Neuron (in vitro differentiated cells): ENCODE measurements around the gene GMPS.
"Not testable (repeated sequence)": the region's sequence is repeated elsewhere in the genome, so short reads cannot be mapped to it uniquely, and the experiment has no call there.

Experiments used
- H2AFZ ChIP-seq: one replicate; pipeline ENCODE4 v1.6.1; 2013; ENCODE audit warnings: low read depth, mild to moderate bottlenecking, inconsistent platforms, low read length, moderate library complexity
- H3K27me3 ChIP-seq: one replicate; pipeline ENCODE4 v1.6.1; 2013; ENCODE audit warnings: low read length; ENCODE audit not compliant: insufficient read depth
- H3K36me3 ChIP-seq: one replicate; pipeline ENCODE4 v1.6.1; 2013; ENCODE audit warnings: low read length; ENCODE audit not compliant: insufficient read depth
- H3K4me1 ChIP-seq: one replicate; pipeline ENCODE4 v1.6.1; 2013; ENCODE audit warnings: low read length; ENCODE audit not compliant: insufficient read depth
- H3K4me3 ChIP-seq: 2 replicates; pipeline ENCODE4 v1.5.1; 2013; ENCODE audit warnings: mild to moderate bottlenecking, low read length, moderate library complexity
- H3K9me3 ChIP-seq: one replicate; pipeline ENCODE4 v1.6.1; 2013; ENCODE audit warnings: low read length

Gene GMPS

DNA sequence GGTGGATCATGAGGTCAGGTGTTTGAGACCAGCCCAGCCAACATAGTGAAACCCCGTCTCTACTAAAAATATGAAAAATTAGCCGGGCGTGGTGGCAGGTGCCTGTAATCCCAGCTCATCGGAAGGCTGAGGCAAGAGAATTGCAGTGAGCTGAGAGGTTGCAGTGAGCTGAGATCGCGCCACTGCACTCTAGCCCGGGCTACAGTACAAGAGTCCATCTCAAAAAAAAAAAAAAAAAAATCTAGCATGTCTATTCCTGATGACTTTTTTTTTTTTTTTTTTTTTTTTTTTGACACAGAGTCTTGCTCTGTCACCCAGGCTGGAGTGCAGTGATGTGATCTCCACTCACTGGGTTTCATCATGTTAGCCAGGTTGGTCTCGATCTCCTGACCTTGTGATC, 15.9 kb downstream of the GMPS start:
- not testable (repeated sequence) for H3K9me3 ChIP-seq, H3K27me3 ChIP-seq, H3K36me3 ChIP-seq, H2AFZ ChIP-seq, H3K4me3 ChIP-seq
- peaks cover 13% of the 10 kb centered on the region for H3K4me1 ChIP-seq

DNA sequence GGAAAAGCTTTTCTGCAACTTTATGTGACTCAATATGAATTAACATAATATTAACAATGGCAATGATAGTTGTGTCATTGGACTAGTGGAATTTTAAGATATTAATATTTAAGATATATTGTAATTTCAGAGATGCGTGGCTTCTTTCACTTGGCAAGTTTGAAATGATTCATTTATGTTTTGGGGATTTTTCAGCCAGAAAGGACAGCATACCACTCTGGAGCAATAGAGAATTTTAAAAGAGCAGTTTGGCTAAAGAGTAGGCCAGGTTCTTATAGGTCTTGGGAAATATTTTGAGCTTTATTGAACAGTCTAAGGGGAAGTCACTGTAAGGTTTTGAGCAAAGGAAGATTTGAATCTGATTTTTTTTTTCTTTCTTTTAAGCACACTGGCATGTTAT, 16.5 kb downstream of the GMPS start:
- no peak overlapping the region for H2AFZ ChIP-seq
- H3K4me1 ChIP-seq, result peaks cover 13% of the 10 kb centered on the region
- no peaks in the 10 kb centered on the region for H3K36me3 ChIP-seq
- H3K4me3 ChIP-seq, result no peak overlapping the region
- no peaks in the 10 kb centered on the region for H3K9me3 ChIP-seq
- no peaks in the 10 kb centered on the region for H3K27me3 ChIP-seq

DNA sequence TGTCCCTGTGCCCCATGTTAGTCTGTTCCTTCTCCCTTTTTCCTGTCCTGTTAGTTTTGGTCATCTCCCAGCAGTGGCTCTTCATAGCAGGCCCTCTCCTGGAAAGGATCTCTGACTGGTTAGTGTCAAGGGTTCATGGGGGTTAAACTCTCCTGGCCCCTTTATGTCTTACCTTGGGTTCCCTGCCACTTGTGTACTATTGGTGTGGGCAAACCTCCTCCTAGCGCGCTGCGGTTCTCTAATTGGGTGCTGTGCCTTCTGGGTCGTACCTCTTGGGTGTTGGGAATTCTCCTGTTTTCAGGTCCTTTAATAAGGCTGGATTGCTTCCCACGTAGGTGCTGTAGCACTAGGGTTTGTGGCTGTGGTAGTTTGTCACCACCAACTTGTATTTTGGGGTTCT, 18.8 kb downstream of the GMPS start:
- Histone ChIP-seq H2AFZ (no peak overlapping the region), H3K27me3 (no peaks in the 10 kb centered on the region), H3K9me3 (no peaks in the 10 kb centered on the region), H3K4me3 (no peak overlapping the region), H3K36me3 (peaks cover 15% of the 10 kb centered on the region), H3K4me1 (peaks cover 13% of the 10 kb centered on the region)

DNA sequence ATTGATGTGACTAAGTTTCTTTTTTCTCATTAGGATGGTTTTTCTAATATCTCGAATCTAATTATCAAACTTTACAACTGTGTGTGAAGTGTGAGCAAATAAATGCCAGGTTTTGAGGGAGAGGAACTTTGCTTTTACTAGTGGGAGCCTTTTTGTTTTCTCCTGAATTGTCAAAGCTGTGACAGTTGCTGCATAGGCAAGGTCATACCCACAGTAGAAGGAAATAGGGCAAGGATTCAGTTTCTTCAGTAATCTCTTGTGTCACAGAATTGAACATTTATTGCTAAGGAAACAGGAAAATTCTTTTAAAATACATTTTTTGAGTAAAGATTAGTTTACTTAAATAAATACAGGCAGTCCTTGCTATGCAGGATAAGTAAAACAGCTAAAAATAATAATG, 19.5 kb downstream of the GMPS start:
- H3K4me3 ChIP-seq, result no peak overlapping the region
- no peaks in the 10 kb centered on the region for H3K9me3 ChIP-seq
- peaks cover 13% of the 10 kb centered on the region for H3K4me1 ChIP-seq
- H3K27me3 ChIP-seq, result no peaks in the 10 kb centered on the region
- H2AFZ ChIP-seq, result no peak overlapping the region
- peaks cover 21% of the 10 kb centered on the region for H3K36me3 ChIP-seq

DNA sequence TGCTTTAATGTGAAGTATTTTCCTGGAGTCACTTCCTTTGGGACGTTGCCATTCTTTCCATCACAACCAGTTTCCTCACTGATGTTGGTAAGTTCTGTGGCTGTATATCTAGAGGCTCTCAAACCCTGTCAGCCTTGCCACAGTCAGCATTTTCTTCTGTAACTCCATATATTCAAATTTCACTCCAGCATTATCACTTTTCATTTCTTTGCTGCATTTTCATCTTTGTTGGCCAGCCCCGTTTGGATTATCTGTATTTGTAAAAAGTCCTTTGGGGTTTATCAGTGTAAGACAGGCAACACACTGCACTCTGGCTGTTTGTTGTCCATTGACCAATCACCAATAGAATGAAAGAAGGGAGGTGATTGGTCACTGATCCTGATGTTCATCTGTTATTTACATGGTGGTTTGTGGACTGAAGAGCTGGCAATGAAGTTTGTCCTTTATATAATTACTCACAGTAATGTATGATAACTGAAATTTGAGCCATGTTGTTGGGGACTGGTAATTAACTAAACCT, 20.3 kb downstream of the GMPS start:
- Histone ChIP-seq H3K27me3 (no peaks in the 10 kb centered on the region), H3K4me3 (no peak overlapping the region), H2AFZ (no peak overlapping the region), H3K9me3 (no peaks in the 10 kb centered on the region), H3K36me3 (peaks cover 29% of the 10 kb centered on the region), H3K4me1 (peaks cover 13% of the 10 kb centered on the region)

DNA sequence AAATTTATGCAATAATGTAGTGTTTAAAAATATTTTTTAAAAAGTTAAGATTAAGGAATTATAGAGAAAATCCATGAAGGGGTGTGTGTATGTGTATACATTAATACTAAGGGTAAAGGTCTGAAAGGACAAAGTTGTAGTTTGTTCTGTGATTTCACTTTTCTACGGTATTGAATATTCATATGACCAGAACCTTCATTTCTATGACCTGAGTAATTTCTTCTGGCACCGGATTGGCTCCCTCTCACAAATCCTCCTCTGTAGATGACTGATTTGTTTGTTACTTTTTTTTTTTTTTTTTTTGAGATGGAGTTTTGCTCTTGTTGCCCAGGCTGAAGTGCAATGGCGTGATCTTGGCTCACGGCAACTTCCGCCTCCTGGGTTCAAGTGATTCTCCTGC, 20.9 kb downstream of the GMPS start:
- Histone ChIP-seq H3K36me3 (peaks cover 32% of the 10 kb centered on the region), H3K27me3 (no peaks in the 10 kb centered on the region), H3K4me3 (no peak overlapping the region), H3K9me3 (no peaks in the 10 kb centered on the region), H2AFZ (no peak overlapping the region), H3K4me1 (peaks cover 13% of the 10 kb centered on the region)

DNA sequence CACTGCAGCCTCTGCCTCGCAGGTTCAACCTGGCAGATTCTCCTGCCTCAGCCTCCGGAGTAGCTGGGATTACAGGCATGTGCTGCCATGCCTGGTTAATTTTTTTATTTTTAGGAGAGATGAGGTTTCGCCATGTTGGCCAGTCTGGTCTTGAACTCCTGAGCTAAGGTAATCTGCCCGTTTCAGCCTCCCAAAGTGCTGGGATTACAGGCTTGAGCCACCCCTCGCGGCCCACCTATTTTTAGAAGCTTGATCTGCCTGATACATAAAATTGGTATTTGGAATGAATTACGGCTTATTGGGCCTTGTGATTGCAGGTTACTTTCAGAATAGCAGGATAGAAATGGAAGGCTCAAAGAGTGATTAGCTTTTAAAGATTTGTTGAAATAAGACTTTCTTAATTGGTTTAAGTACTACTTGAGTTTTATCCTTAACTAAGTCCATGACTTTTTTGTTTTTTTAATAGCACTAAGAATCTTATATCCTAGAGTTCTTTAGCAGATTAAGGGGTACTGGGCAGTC, 25.0 kb downstream of the GMPS start:
- no peak overlapping the region for H3K4me3 ChIP-seq
- H3K4me1 ChIP-seq, result peaks cover 2% of the 10 kb centered on the region
- H2AFZ ChIP-seq, result no peak overlapping the region
- H3K27me3 ChIP-seq, result no peaks in the 10 kb centered on the region
- no peaks in the 10 kb centered on the region for H3K9me3 ChIP-seq
- H3K36me3 ChIP-seq, result peaks cover 69% of the 10 kb centered on the region

DNA sequence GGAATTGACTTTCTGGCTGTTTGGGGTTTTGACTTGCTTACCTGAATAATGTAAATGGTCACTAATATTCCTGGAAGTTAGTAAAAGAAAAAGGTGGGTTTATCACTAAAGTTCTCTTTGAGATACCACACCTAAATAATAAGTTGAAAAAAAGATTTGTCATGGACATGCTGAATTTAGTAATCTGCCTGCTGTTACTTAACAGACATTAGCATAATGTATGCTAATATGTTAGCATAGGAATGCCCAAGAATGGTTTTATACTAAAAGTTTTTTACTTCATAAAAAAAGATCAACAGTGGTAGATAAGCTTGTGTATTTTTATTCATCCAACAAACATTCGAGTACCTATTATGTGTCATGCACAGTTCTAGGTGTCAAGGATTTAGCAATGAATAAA, 36.5 kb downstream of the GMPS start:
- H3K4me1 ChIP-seq, result no peaks in the 10 kb centered on the region
- H3K4me3 ChIP-seq, result no peak overlapping the region
- H2AFZ ChIP-seq, result no peak overlapping the region
- no peaks in the 10 kb centered on the region for H3K9me3 ChIP-seq
- H3K27me3 ChIP-seq, result no peaks in the 10 kb centered on the region
- H3K36me3 ChIP-seq, result peaks cover 74% of the 10 kb centered on the region

DNA sequence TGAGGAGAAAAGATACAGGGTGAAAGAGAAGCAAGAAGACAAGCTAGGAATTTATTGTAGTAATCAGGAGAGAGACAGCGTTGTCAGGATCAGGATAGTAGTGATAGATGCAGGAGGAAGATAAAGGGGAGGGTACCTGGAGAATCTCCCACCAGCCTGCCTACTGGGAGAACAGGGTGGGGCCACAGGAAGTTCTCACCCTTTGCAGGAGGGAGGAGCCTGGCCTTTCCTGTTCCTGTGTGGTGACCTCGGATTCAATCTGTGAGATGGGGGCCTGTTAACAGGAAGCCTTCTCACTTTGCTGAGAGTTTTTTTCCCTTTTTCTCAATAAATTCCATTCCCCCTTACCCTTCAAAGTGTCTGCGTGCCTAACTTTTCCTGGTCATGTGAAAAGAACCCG, 37.6 kb downstream of the GMPS start:
- H3K27me3 ChIP-seq, result no peaks in the 10 kb centered on the region
- H3K4me1 ChIP-seq, result no peaks in the 10 kb centered on the region
- peaks cover 79% of the 10 kb centered on the region for H3K36me3 ChIP-seq
- H3K4me3 ChIP-seq, result no peak overlapping the region
- H2AFZ ChIP-seq, result no peak overlapping the region
- no peaks in the 10 kb centered on the region for H3K9me3 ChIP-seq

DNA sequence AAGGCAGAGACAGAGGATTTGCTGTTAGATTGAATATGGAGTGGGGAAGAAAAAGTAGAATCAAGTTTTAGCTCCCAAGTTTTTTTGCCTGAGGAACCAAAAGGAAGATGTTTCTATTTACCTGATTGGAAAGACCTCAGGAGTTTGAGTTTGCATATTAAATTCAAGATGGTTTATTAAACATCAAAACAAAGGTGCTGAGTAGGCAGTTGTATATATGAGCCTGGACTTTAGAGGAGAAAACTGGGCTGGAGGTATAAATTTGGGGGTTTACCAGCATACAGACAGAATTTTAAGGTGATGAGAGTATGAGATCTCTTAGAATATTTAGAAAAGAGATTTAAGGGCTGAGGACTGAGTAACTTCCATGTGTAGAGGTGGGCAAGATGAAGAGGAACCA, 38.2 kb downstream of the GMPS start:
- H3K36me3 ChIP-seq, result peaks cover 81% of the 10 kb centered on the region
- H2AFZ ChIP-seq, result no peak overlapping the region
- no peaks in the 10 kb centered on the region for H3K4me1 ChIP-seq
- no peaks in the 10 kb centered on the region for H3K9me3 ChIP-seq
- no peaks in the 10 kb centered on the region for H3K27me3 ChIP-seq
- H3K4me3 ChIP-seq, result no peak overlapping the region

DNA sequence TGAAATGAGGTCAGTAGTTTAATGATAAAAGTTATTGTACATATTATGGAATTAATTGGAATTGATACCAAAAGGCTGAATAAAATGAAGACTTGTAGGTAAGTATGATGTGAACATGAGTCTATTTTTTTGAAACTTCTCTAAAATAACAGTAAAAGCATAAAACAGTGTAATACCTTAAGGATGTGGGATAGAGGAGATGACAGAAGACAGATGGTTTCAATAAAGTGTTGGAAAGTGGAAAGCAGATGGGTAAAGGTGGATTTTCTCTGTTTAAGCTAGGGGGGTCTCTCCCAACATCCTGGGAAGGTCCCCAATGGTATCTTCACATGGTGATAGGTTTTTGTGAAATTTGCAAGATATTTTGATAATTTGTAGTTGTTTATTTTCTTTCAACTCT, 41.6 kb downstream of the GMPS start:
- H3K36me3 ChIP-seq, result peaks cover 81% of the 10 kb centered on the region
- no peak overlapping the region for H3K4me3 ChIP-seq
- H3K27me3 ChIP-seq, result no peaks in the 10 kb centered on the region
- no peaks in the 10 kb centered on the region for H3K9me3 ChIP-seq
- H2AFZ ChIP-seq, result no peak overlapping the region
- H3K4me1 ChIP-seq, result no peaks in the 10 kb centered on the region

DNA sequence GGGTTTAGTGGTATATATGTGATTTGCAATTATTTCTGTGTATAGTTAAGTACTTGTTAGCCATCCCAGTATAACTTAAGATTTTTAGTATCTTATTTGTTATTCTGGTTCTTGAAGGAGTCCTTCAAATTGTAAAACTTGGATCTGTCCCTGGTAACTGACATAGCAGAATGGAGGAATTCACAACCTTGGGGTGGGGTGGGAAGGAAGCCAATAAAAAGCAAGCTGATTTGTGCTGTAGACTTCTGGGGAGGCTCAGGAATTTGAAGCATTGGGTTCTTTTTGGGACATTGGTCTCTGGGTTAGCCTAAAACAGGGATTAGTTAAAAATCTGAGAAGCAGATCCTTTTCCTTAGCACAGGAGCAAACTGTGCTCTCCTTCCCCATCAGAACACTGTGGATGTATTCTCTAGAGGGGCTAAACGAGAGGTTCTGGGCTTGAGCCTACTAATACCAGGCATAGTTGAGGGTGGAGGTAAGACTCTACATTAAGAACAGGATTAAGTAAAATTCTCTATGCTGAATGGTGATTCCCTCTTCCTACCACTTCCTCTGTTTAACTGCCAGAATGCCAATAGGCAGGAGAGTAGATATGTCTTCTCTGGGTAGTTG, 42.2 kb downstream of the GMPS start:
- no peaks in the 10 kb centered on the region for H3K4me1 ChIP-seq
- no peaks in the 10 kb centered on the region for H3K9me3 ChIP-seq
- no peak overlapping the region for H2AFZ ChIP-seq
- H3K27me3 ChIP-seq, result no peaks in the 10 kb centered on the region
- H3K4me3 ChIP-seq, result no peak overlapping the region
- H3K36me3 ChIP-seq, result peaks cover 80% of the 10 kb centered on the region

DNA sequence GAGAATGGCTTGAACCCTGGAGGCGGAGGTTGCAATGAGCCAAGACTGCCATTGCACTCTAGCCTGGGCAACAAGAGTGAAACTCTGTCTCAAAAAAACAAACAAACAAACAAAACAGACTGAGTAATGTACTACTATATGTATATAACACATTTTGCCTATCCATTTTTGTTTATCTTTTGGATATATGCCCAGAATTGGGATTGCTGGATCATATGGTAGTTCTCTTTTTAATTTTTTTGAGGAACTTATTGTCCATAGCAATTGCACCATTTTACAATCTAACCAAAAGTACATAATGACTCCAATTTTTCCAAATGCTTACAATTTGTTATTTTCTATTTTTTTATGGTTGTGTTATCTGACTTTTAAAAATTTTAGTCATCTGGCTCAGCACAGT, 47.3 kb downstream of the GMPS start:
- H3K4me3 ChIP-seq, result no peak overlapping the region
- no peaks in the 10 kb centered on the region for H3K27me3 ChIP-seq
- peaks cover 68% of the 10 kb centered on the region for H3K36me3 ChIP-seq
- H3K4me1 ChIP-seq, result no peaks in the 10 kb centered on the region
- no peak overlapping the region for H2AFZ ChIP-seq
- H3K9me3 ChIP-seq, result no peaks in the 10 kb centered on the region

DNA sequence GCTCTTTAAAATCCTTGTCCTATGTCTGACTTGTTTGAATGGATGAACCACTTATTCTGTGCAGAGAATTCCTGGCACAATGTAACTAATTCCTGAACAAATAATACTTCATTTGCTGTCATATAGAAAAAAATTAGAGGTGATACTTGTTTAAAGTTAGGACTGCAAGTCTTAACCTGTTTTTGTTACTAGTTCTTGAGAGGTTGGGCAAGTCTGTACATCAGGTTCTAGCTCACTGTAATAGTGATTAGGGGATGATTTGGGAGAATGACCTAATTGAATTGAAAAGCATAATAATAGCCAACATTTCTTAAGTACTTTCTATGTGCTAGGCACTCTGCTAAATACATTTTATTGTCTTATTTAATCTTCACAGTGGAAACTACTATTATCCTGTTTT, 49.3 kb downstream of the GMPS start:
- no peaks in the 10 kb centered on the region for H3K4me1 ChIP-seq
- H3K36me3 ChIP-seq, result peaks cover 70% of the 10 kb centered on the region
- H3K9me3 ChIP-seq, result no peaks in the 10 kb centered on the region
- H3K4me3 ChIP-seq, result no peak overlapping the region
- H3K27me3 ChIP-seq, result no peaks in the 10 kb centered on the region
- no peak overlapping the region for H2AFZ ChIP-seq
